Loucy (cell line): ENCODE results near the gene BCAS3.

Source experiments
- H2AFZ ChIP-seq: fragments of 200-600 bp; sonication (generic); 2 replicates; pipeline ENCODE4 v1.6.0; 2016; ENCODE audit warnings: antibody characterized with exemption, mild to moderate bottlenecking, low read length, moderate library complexity
- H3F3A ChIP-seq: fragments of 200-600 bp; 2 replicates; pipeline ENCODE4 v1.6.0; 2016; ENCODE audit warnings: antibody characterized with exemption, low read depth, mild to moderate bottlenecking
- H3K27me3 ChIP-seq: fragments of 200-600 bp; sonication (generic); 2 replicates; pipeline ENCODE4 v1.6.1; 2014; ENCODE audit warnings: low read length, mild to moderate bottlenecking; ENCODE audit not compliant: insufficient read depth, poor library complexity, severe bottlenecking
- H3K36me3 ChIP-seq: fragments of 200-600 bp; sonication (generic); 2 replicates; pipeline ENCODE4 v1.6.1; 2016; ENCODE audit warnings: low read length; ENCODE audit not compliant: insufficient read depth
- H3K4me1 ChIP-seq: fragments of 200-600 bp; sonication (generic); 2 replicates; pipeline ENCODE4 v1.5.1; 2014; ENCODE audit warnings: low read length, mild to moderate bottlenecking; ENCODE audit not compliant: insufficient read depth, poor library complexity, severe bottlenecking
- H3K4me2 ChIP-seq: fragments of 200-600 bp; sonication (generic); 2 replicates; pipeline ENCODE4 v1.6.0; 2014; ENCODE audit warnings: antibody characterized with exemption, low read length, low read depth, mild to moderate bottlenecking; ENCODE audit not compliant: poor library complexity, severe bottlenecking
- H3K4me3 ChIP-seq: fragments of 200-600 bp; sonication (generic); 2 replicates; pipeline ENCODE4 v1.5.1; 2014; ENCODE audit warnings: low read length, mild to moderate bottlenecking, mixed read lengths; ENCODE audit not compliant: poor library complexity, severe bottlenecking
- H3K79me2 ChIP-seq: fragments of 200-600 bp; sonication (generic); 2 replicates; pipeline ENCODE4 v1.6.1; 2014; ENCODE audit warnings: low read length; ENCODE audit not compliant: insufficient read depth
- H3K9ac ChIP-seq: fragments of 200-600 bp; sonication (generic); 2 replicates; pipeline ENCODE4 v1.6.0; 2014; ENCODE audit warnings: mild to moderate bottlenecking, low read depth, low read length, moderate library complexity; ENCODE audit not compliant: poor library complexity, severe bottlenecking
- H3K9me2 ChIP-seq: fragments of 200-600 bp; sonication (generic); replicated peaks from 2 replicates; pipeline ENCODE4 v1.6.1; 2016; ENCODE audit warnings: low read depth, low read length, mixed read lengths
- H3K9me3 ChIP-seq: fragments of 200-600 bp; sonication (generic); 2 replicates; pipeline ENCODE4 v1.6.1; 2014; ENCODE audit warnings: mild to moderate bottlenecking, antibody characterized with exemption, low read length, low read depth; ENCODE audit not compliant: insufficient read depth
- H4K20me1 ChIP-seq: fragments of 200-600 bp; sonication (generic); 2 replicates; pipeline ENCODE4 v1.6.0; 2014; ENCODE audit warnings: antibody characterized with exemption, low read length, mild to moderate bottlenecking; ENCODE audit not compliant: insufficient read depth, poor library complexity, severe bottlenecking
- EZH2phosphoT487 ChIP-seq: fragments of 200-600 bp; IDR thresholded peaks from 2 replicates; pipeline ENCODE4 v1.6.1; 2018; ENCODE audit warnings: antibody characterized with exemption, mild to moderate bottlenecking, moderate library complexity, borderline replicate concordance
- TF ChIP-seq, protein P1 (sequence below): fragments of 200-600 bp; sonication (generic); conservative IDR thresholded peaks from 2 replicates; pipeline ENCODE4 v1.5.1; 2014; ENCODE audit warnings: mild to moderate bottlenecking, antibody characterized with exemption, low read length

The BCAS3 gene

DNA sequence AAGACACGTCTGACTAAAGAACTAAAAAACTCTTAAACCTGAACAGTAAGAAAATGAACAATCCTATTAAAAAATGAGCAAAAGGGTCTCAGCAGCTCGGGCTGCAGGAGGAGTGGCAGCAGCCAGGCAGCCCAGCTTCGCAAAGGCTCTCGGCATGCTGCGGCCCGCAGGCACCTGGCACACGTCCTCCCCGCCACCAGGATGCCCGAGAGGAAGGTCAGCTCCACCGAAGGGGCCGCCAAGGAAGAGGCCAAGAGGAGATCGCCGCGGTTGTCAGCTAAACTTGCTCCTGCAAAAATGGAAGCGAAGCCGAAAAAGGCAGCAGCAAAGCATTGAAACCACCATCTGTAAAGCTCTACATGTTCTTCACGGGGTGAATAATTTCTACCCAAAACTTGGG, 173.5 kb downstream of the BCAS3 start:
- H3K9me3 ChIP-seq, result no peaks in the 10 kb centered on the region
- no peaks in the 10 kb centered on the region for H3F3A ChIP-seq
- no peaks in the 10 kb centered on the region for H3K36me3 ChIP-seq
- H3K27me3 ChIP-seq, result no peaks in the 10 kb centered on the region
- peaks cover 8% of the 10 kb centered on the region for H3K4me1 ChIP-seq
- H4K20me1 ChIP-seq, result no peaks in the 10 kb centered on the region
- H3K9ac ChIP-seq, result no peak overlapping the region
- no peak for TF ChIP-seq EZH2phosphoT487
- TF ChIP-seq, protein P1, sequence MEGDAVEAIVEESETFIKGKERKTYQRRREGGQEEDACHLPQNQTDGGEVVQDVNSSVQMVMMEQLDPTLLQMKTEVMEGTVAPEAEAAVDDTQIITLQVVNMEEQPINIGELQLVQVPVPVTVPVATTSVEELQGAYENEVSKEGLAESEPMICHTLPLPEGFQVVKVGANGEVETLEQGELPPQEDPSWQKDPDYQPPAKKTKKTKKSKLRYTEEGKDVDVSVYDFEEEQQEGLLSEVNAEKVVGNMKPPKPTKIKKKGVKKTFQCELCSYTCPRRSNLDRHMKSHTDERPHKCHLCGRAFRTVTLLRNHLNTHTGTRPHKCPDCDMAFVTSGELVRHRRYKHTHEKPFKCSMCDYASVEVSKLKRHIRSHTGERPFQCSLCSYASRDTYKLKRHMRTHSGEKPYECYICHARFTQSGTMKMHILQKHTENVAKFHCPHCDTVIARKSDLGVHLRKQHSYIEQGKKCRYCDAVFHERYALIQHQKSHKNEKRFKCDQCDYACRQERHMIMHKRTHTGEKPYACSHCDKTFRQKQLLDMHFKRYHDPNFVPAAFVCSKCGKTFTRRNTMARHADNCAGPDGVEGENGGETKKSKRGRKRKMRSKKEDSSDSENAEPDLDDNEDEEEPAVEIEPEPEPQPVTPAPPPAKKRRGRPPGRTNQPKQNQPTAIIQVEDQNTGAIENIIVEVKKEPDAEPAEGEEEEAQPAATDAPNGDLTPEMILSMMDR, result no peak
- no peak overlapping the region for H3K4me3 ChIP-seq
- no peaks in the 10 kb centered on the region for H3K9me2 ChIP-seq
- no peak overlapping the region for H3K4me2 ChIP-seq
- no peaks in the 10 kb centered on the region for H3K79me2 ChIP-seq
- H2AFZ ChIP-seq, result no peak overlapping the region

DNA sequence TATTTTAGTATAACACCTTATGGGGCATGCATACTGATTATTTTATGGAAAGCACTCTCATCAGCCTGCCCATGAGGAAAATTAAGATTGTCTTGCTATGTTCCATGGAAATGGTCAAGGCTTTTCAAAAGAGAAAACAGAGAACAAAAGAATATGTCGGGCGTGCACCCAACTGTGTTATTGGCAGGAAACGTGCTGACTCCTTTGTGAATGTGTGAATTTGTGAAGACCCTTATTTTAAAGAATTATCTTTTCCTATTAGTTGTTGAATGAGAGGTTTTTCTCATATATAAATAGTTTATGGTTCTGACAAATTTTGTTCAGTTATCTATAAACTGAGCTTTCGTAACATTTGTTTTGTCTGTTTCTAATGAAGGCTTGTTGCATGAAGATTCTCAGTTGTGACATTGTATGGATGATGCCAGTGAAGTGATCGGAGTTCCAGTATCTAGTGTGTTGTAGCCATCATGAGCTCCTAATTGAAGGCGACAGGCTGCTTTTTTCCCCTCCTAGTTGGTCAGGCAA, 180.0 kb downstream of the BCAS3 start:
- H3K9me3 ChIP-seq, result no peaks in the 10 kb centered on the region
- no peak overlapping the region for H3K4me3 ChIP-seq
- H3K9me2 ChIP-seq, result no peaks in the 10 kb centered on the region
- no peak for TF ChIP-seq EZH2phosphoT487
- TF ChIP-seq, protein P1, result no peak
- H3K4me2 ChIP-seq, result no peak overlapping the region
- H3K9ac ChIP-seq, result no peak overlapping the region
- no peak overlapping the region for H2AFZ ChIP-seq
- no peaks in the 10 kb centered on the region for H3K27me3 ChIP-seq
- H4K20me1 ChIP-seq, result no peaks in the 10 kb centered on the region
- no peaks in the 10 kb centered on the region for H3K79me2 ChIP-seq
- H3K36me3 ChIP-seq, result no peaks in the 10 kb centered on the region
- no peaks in the 10 kb centered on the region for H3F3A ChIP-seq
- H3K4me1 ChIP-seq, result peaks cover 10% of the 10 kb centered on the region

DNA sequence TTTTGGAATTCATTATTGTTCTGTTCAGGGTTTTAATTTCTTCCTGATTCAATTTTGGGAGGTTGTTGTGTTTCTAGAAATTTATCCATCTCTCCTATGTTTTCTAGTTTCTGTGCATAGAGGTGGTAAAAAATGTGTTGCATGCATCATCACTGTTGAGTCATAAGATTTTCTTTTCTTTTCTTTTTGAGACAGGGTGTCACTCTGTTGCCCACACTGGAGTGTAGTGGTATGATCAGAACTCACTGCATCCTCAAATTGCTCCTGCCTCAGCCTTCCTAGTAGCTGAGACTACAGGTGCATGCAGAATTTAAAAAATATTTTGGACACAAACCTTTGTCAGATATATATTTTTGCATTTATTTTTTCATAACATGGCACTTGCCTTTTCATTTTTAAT, 184.8 kb downstream of the BCAS3 start:
- Histone ChIP-seq H3K4me2 (no peak overlapping the region), H3K4me3 (no peak overlapping the region), H4K20me1 (no peaks in the 10 kb centered on the region), H3F3A (no peaks in the 10 kb centered on the region), H3K27me3 (no peaks in the 10 kb centered on the region), H2AFZ (no peak overlapping the region), H3K9ac (no peak overlapping the region), H3K79me2 (no peaks in the 10 kb centered on the region), H3K9me2 (no peaks in the 10 kb centered on the region), H3K36me3 (no peaks in the 10 kb centered on the region), H3K9me3 (no peaks in the 10 kb centered on the region), H3K4me1 (peaks cover 29% of the 10 kb centered on the region)
- TF ChIP-seq EZH2phosphoT487, result no peak
- TF ChIP-seq, protein P1, result no peak
